BJ (cell line): Measurements from ENCODE around the gene PHB1. TPM values are rescaled to one million over a fixed set of nuclear protein-coding genes. Genes with fewer than 3 reads are reported as not detected.
A peak's percentile ranks its signal among the peaks of the same experiment; 100 is the strongest.

Experiments
- CTCF ChIA-PET: fragments of 350-600 bp; formaldehyde crosslinking; extraction: SDS; loops from one replicate; lab custom pipeline; 2021; ENCODE audit warnings: antibody characterized with exemption, inconsistent platforms; lab: Yijun Ruan, JAX
- POLR2A ChIA-PET: fragments of 300-600 bp; sonication (Branson Sonifier 250); formaldehyde crosslinking; extraction: SDS; loops from one replicate; lab custom pipeline; 2021; ENCODE audit warnings: antibody characterized with exemption; lab: Charles Lee
- DNase-seq: peaks from one replicate; pipeline ENCODE4 v3.0.0-alpha.2; 2011; ENCODE audit warnings: low read depth
- H3K27me3 ChIP-seq: 2 replicates; pipeline ENCODE4 v1.6.0; 2011; ENCODE audit warnings: low read length; ENCODE audit not compliant: control insufficient read depth, insufficient read depth
- H3K36me3 ChIP-seq: 2 replicates; pipeline ENCODE4 v1.5.1; 2011; ENCODE audit warnings: low read length; ENCODE audit not compliant: control insufficient read depth, insufficient read depth
- H3K4me3 ChIP-seq: 2 replicates; pipeline ENCODE4 v1.5.1; 2011; ENCODE audit warnings: low read depth, mild to moderate bottlenecking, control low read depth, low read length
- polyA plus RNA-seq: library from polyadenylated mRNA; depleted of rRNA; stranded (reverse); fragments of >200 nt; gene quantifications from 2 replicates; pipeline ENCODE4 v1.2.3, GENCODE V29; 2011; rRNA removed
- small RNA-seq: library from RNA; depleted of rRNA; stranded (forward); fragments of <200 nt; gene quantifications from one replicate; pipeline ENCODE3, GENCODE V24; 2012; ENCODE audit warnings: low replicate concordance, low read depth; ENCODE audit not compliant: insufficient read length
- TF ChIP-seq, protein P1 (sequence below): IDR thresholded peaks from 2 replicates; pipeline ENCODE4 v1.5.1; 2011; ENCODE audit warnings: low read depth, mild to moderate bottlenecking, control low read depth, inconsistent platforms, low read length, moderate library complexity; ENCODE audit not compliant: insufficient read depth

The PHB1 gene
- polyA plus RNA-seq, 1 experiment: 369 TPM

DNA sequence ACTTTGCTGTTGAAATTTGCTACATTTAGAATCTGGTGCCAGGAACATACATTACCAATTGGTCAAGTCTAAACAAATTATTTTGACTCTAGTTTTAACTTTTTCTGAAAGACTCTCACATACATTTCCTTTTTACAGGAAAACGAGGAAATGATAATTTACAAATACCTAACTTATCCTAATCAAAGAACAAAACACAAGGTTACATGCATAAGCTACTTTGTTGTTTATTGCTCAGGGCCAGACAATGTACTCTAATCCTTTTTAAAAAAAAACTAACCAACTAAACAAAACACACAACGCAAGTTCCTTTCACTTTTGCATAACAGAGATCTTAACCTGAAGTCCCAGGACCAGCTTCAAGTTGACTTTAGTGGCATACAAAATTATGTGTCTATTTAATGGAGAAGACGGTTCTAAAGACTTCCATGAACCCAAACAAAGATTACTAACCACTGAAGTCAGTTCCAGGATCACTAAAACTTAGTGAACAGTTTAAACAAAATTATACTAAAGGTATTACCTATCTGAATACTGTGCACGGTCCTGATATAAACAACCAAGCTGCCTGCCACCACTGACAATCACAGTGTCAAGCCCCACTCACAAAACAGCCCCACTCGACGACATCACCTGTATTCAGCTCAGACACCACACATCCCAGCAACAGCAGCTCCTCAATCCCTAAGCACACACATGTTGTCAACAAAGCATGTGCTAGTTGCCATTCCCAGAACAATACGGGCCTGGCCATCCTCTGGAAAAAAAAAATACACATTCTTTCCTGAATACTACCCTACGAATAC lies 54.5 kb downstream of the PHB1 start:
- TF ChIP-seq, protein P1, sequence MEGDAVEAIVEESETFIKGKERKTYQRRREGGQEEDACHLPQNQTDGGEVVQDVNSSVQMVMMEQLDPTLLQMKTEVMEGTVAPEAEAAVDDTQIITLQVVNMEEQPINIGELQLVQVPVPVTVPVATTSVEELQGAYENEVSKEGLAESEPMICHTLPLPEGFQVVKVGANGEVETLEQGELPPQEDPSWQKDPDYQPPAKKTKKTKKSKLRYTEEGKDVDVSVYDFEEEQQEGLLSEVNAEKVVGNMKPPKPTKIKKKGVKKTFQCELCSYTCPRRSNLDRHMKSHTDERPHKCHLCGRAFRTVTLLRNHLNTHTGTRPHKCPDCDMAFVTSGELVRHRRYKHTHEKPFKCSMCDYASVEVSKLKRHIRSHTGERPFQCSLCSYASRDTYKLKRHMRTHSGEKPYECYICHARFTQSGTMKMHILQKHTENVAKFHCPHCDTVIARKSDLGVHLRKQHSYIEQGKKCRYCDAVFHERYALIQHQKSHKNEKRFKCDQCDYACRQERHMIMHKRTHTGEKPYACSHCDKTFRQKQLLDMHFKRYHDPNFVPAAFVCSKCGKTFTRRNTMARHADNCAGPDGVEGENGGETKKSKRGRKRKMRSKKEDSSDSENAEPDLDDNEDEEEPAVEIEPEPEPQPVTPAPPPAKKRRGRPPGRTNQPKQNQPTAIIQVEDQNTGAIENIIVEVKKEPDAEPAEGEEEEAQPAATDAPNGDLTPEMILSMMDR: no peak
- no peaks in the 10 kb centered on the region for H3K27me3 ChIP-seq
- CTCF ChIA-PET: interaction anchor here (0.8 to 2.5 kb wide), 3 partner anchors 9 to 44 kb away, joined by 4 to 8 read pairs (median 5); no protein-coding TSS in a partner anchor
- POLR2A ChIA-PET: interaction anchor here (0.5 kb wide), 1 partner anchor 15 kb away, joined by 4 read pairs; no protein-coding TSS in a partner anchor
- H3K36me3 ChIP-seq: no peaks in the 10 kb centered on the region
- peak overlapping the region; percentile 98 for H3K4me3 ChIP-seq
- no peak for DNase-seq

DNA sequence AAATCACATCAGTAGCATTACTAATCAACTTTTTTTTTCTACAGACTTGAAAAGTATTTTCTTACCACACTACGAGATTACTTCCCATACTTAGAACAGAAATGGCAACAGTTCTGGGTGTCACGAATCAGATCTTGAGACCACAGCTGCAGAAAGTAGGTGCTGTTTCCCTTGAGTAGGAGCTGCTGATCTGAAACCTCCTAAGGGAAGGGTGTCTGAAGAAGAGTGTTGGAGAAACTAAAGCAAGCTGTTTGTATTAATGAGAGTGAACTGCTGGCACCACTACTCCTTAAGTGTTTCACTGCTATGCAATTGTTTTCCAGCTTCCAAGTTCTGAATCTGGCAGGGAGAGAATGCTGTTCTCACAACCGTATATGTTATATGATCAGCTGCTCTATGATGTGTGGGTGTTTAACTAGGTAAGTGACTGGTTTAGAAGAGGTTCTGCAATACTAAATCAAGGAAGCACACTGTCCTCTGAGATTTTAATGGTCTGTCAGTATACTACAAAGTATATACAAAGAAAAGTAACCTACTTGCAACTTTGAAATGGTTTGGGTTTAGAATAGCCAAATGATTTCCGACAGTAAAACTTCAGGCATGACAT lies 55.9 kb downstream of the PHB1 start:
- no peak overlapping the region for H3K4me3 ChIP-seq
- no peaks in the 10 kb centered on the region for H3K27me3 ChIP-seq
- TF ChIP-seq, protein P1: no peak
- POLR2A ChIA-PET: no interaction called here
- CTCF ChIA-PET: interaction anchor here (0.6 to 2.5 kb wide), 5 partner anchors 10 to 39 kb away, joined by 3 to 8 read pairs (median 4); no protein-coding TSS in a partner anchor
- no peaks in the 10 kb centered on the region for H3K36me3 ChIP-seq
- no peak for DNase-seq

DNA sequence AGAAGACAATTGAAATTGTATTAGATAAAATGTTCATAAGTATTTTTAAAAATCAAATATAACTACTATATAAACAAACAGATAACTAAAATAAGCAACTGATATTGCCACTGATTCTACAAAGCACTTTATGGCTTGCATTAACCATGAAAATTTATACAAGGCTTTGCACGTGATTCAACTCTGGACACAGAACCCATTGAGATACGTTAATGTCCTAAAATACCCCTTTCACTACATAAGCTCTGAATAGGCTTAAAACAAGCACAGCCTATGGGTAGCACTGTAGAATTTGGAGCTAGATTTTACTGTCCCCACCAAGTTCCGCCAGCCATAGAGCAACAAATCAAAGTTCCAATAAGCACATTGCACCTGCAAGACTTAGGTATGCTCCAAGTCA lies 57.2 kb downstream of the PHB1 start:
- no peak for DNase-seq
- CTCF ChIA-PET: interaction anchor here (1.2 to 1.6 kb wide), 2 partner anchors 38 to 50 kb away, joined by 3 read pairs; no protein-coding TSS in a partner anchor
- H3K4me3 ChIP-seq: no peak overlapping the region
- POLR2A ChIA-PET: no interaction called here
- H3K27me3 ChIP-seq: no peaks in the 10 kb centered on the region
- TF ChIP-seq, protein P1: no peak
- H3K36me3 ChIP-seq: no peaks in the 10 kb centered on the region

DNA sequence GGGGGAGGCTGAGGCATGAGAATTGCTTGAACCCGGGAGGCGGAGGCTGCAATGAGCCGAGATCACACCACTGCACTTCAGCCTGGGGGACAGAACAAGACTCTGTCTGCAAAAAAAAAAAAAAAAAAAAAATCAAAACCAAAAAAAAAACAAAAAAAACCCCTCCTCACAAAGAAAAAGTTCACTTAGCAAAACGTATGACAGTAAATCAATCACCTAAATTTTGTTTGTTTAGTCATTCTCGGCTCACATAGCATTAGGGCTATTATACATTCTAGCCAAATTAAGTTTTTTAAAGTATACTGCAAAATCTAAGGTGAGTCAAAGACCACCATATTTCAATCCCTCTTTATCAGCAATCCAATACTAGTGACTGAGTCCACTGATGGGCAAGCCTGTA lies 58.4 kb downstream of the PHB1 start:
- TF ChIP-seq, protein P1: no peak
- no peaks in the 10 kb centered on the region for H3K27me3 ChIP-seq
- DNase-seq: no peak
- ChIA-PET POLR2A (no interaction called here), CTCF (no interaction called here)
- H3K36me3 ChIP-seq: no peaks in the 10 kb centered on the region
- no peak overlapping the region for H3K4me3 ChIP-seq

Small RNAs within 50 kb of the gene (small RNA-seq; reads per million reads assigned to genes)
- gene RF00019: not detected

Other genes starting within 250 kb of the PHB1 start
- 0.45 and 0.66 TPM in 2 replicates for gene GNGT2, start 204.3 kb downstream of the PHB1 start, polyA plus RNA-seq
- gene ABI3, start 204.2 kb downstream of the PHB1 start, polyA plus RNA-seq: 0.71 and 1.5 TPM in 2 replicates
- gene PHOSPHO1, start 184.1 kb downstream of the PHB1 start, polyA plus RNA-seq: 0.07 and 0.11 TPM in 2 replicates
- 5.3 and 7.2 TPM in 2 replicates for gene ZNF652, start 52.6 kb downstream of the PHB1 start, polyA plus RNA-seq
- 0.07 and 0.10 TPM in 2 replicates for gene NGFR, start 80.4 kb upstream of the PHB1 start, polyA plus RNA-seq
- 5.0 and 9.3 TPM in 2 replicates for gene NXPH3, start 161.0 kb upstream of the PHB1 start, polyA plus RNA-seq